WTC11 (cell line): ENCODE measurements around the gene SPHK2.

Experiments
- CBFB ChIP-seq: sonication (generic); formaldehyde crosslinking; IDR thresholded peaks from 2 replicates; pipeline ENCODE4 v1.8.1; 2022; ENCODE audit warnings: mild to moderate bottlenecking, low read depth, missing genetic modification reagents
- NFYB ChIP-seq: sonication (generic); formaldehyde crosslinking; conservative IDR thresholded peaks from 2 replicates; pipeline ENCODE4 v1.8.0; 2022; ENCODE audit warnings: low read depth, missing genetic modification reagents
- NR2C2 ChIP-seq: sonication (generic); formaldehyde crosslinking; IDR thresholded peaks from 2 replicates; pipeline ENCODE4 v1.8.0; 2022; ENCODE audit warnings: mild to moderate bottlenecking, missing genetic modification reagents
- NR3C1 ChIP-seq: sonication (generic); formaldehyde crosslinking; conservative IDR thresholded peaks from 2 replicates; pipeline ENCODE4 v1.8.1; 2023; ENCODE audit warnings: low read depth, mild to moderate bottlenecking, missing genetic modification reagents
- ZNF416 ChIP-seq: fragments of 250-450 bp; sonication (Bioruptor Pico); IDR thresholded peaks from 2 replicates; pipeline ENCODE4 v1.9.0; 2021; ENCODE audit warnings: mild to moderate bottlenecking, inconsistent platforms
- TF ChIP-seq, protein P1 (sequence below): fragments of 200-600 bp; IDR thresholded peaks from 2 replicates; pipeline ENCODE4 v1.8.0; 2022; ENCODE audit warnings: antibody characterized with exemption
- TF ChIP-seq, protein P2 (sequence below): sonication (generic); formaldehyde crosslinking; IDR thresholded peaks from 2 replicates; pipeline ENCODE4 v1.8.1; 2022; ENCODE audit warnings: mild to moderate bottlenecking, moderate library complexity, missing genetic modification reagents
- TF ChIP-seq, protein P3 (sequence below): sonication (generic); formaldehyde crosslinking; IDR thresholded peaks from 2 replicates; pipeline ENCODE4 v1.8.1; 2023; ENCODE audit warnings: mild to moderate bottlenecking, missing genetic modification reagents
- TF ChIP-seq, protein P4 (sequence below): sonication (generic); formaldehyde crosslinking; IDR thresholded peaks from 2 replicates; pipeline ENCODE4 v1.8.1; 2023; ENCODE audit warnings: mild to moderate bottlenecking, missing genetic modification reagents, borderline replicate concordance
- TF ChIP-seq, protein P5 (sequence below): sonication (generic); formaldehyde crosslinking; IDR thresholded peaks from 2 replicates; pipeline ENCODE4 v1.8.1; 2023; ENCODE audit warnings: mild to moderate bottlenecking, missing genetic modification reagents, moderate library complexity
- TF ChIP-seq, protein P6 (sequence below): sonication (generic); formaldehyde crosslinking; conservative IDR thresholded peaks from 2 replicates; pipeline ENCODE4 v1.8.1; 2023; ENCODE audit warnings: mild to moderate bottlenecking, low read depth, missing genetic modification reagents, moderate library complexity
- TF ChIP-seq, protein P7 (sequence below): sonication (generic); formaldehyde crosslinking; IDR thresholded peaks from 2 replicates; pipeline ENCODE4 v1.8.0; 2023; ENCODE audit warnings: missing genetic modification reagents
- TF ChIP-seq, protein P8 (sequence below): sonication (generic); formaldehyde crosslinking; IDR thresholded peaks from 2 replicates; pipeline ENCODE4 v1.8.0; 2022; ENCODE audit warnings: mild to moderate bottlenecking, missing genetic modification reagents

DNA sequence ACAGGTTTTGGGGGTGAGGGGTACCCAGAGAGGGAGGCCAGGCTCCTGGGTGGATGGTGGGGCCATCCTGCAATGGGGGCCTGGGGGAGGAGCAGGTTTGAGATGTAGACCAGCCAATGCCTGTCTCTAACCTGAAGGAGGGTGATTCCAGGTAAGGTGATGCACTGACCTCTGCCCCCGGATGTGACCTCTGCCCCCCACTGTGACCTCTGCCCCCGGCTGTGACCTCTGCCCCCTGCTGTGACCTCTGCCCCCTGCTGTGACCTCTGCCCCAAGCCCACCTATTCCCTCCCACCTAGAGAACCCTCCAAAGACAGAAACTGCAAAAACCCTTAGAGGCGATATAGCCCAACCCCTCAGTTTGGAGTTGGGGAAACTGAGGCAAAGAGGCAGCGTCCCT is 23.1 kb upstream of the SPHK2 start:
- TF ChIP-seq, protein P1, sequence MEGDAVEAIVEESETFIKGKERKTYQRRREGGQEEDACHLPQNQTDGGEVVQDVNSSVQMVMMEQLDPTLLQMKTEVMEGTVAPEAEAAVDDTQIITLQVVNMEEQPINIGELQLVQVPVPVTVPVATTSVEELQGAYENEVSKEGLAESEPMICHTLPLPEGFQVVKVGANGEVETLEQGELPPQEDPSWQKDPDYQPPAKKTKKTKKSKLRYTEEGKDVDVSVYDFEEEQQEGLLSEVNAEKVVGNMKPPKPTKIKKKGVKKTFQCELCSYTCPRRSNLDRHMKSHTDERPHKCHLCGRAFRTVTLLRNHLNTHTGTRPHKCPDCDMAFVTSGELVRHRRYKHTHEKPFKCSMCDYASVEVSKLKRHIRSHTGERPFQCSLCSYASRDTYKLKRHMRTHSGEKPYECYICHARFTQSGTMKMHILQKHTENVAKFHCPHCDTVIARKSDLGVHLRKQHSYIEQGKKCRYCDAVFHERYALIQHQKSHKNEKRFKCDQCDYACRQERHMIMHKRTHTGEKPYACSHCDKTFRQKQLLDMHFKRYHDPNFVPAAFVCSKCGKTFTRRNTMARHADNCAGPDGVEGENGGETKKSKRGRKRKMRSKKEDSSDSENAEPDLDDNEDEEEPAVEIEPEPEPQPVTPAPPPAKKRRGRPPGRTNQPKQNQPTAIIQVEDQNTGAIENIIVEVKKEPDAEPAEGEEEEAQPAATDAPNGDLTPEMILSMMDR: no peak
- TF ChIP-seq, protein P2, sequence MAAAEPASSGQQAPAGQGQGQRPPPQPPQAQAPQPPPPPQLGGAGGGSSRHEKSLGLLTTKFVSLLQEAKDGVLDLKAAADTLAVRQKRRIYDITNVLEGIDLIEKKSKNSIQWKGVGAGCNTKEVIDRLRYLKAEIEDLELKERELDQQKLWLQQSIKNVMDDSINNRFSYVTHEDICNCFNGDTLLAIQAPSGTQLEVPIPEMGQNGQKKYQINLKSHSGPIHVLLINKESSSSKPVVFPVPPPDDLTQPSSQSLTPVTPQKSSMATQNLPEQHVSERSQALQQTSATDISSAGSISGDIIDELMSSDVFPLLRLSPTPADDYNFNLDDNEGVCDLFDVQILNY (CRISPR knock-in tag): no peak
- TF ChIP-seq, protein P3, sequence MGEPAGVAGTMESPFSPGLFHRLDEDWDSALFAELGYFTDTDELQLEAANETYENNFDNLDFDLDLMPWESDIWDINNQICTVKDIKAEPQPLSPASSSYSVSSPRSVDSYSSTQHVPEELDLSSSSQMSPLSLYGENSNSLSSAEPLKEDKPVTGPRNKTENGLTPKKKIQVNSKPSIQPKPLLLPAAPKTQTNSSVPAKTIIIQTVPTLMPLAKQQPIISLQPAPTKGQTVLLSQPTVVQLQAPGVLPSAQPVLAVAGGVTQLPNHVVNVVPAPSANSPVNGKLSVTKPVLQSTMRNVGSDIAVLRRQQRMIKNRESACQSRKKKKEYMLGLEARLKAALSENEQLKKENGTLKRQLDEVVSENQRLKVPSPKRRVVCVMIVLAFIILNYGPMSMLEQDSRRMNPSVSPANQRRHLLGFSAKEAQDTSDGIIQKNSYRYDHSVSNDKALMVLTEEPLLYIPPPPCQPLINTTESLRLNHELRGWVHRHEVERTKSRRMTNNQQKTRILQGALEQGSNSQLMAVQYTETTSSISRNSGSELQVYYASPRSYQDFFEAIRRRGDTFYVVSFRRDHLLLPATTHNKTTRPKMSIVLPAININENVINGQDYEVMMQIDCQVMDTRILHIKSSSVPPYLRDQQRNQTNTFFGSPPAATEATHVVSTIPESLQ: no peak
- TF ChIP-seq, protein P4, sequence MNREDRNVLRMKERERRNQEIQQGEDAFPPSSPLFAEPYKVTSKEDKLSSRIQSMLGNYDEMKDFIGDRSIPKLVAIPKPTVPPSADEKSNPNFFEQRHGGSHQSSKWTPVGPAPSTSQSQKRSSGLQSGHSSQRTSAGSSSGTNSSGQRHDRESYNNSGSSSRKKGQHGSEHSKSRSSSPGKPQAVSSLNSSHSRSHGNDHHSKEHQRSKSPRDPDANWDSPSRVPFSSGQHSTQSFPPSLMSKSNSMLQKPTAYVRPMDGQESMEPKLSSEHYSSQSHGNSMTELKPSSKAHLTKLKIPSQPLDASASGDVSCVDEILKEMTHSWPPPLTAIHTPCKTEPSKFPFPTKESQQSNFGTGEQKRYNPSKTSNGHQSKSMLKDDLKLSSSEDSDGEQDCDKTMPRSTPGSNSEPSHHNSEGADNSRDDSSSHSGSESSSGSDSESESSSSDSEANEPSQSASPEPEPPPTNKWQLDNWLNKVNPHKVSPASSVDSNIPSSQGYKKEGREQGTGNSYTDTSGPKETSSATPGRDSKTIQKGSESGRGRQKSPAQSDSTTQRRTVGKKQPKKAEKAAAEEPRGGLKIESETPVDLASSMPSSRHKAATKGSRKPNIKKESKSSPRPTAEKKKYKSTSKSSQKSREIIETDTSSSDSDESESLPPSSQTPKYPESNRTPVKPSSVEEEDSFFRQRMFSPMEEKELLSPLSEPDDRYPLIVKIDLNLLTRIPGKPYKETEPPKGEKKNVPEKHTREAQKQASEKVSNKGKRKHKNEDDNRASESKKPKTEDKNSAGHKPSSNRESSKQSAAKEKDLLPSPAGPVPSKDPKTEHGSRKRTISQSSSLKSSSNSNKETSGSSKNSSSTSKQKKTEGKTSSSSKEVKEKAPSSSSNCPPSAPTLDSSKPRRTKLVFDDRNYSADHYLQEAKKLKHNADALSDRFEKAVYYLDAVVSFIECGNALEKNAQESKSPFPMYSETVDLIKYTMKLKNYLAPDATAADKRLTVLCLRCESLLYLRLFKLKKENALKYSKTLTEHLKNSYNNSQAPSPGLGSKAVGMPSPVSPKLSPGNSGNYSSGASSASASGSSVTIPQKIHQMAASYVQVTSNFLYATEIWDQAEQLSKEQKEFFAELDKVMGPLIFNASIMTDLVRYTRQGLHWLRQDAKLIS (CRISPR knock-in tag): no peak
- TF ChIP-seq ZNF416 (CRISPR knock-in tag) (no peak), NR2C2 (CRISPR knock-in tag) (no peak), NFYB (CRISPR knock-in tag) (no peak), NR3C1 (CRISPR knock-in tag) (no peak), CBFB (no peak)
- TF ChIP-seq, protein P5, sequence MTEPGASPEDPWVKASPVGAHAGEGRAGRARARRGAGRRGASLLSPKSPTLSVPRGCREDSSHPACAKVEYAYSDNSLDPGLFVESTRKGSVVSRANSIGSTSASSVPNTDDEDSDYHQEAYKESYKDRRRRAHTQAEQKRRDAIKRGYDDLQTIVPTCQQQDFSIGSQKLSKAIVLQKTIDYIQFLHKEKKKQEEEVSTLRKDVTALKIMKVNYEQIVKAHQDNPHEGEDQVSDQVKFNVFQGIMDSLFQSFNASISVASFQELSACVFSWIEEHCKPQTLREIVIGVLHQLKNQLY (CRISPR knock-in tag): no peak
- TF ChIP-seq, protein P6, sequence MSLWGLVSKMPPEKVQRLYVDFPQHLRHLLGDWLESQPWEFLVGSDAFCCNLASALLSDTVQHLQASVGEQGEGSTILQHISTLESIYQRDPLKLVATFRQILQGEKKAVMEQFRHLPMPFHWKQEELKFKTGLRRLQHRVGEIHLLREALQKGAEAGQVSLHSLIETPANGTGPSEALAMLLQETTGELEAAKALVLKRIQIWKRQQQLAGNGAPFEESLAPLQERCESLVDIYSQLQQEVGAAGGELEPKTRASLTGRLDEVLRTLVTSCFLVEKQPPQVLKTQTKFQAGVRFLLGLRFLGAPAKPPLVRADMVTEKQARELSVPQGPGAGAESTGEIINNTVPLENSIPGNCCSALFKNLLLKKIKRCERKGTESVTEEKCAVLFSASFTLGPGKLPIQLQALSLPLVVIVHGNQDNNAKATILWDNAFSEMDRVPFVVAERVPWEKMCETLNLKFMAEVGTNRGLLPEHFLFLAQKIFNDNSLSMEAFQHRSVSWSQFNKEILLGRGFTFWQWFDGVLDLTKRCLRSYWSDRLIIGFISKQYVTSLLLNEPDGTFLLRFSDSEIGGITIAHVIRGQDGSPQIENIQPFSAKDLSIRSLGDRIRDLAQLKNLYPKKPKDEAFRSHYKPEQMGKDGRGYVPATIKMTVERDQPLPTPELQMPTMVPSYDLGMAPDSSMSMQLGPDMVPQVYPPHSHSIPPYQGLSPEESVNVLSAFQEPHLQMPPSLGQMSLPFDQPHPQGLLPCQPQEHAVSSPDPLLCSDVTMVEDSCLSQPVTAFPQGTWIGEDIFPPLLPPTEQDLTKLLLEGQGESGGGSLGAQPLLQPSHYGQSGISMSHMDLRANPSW: no peak
- TF ChIP-seq, protein P7, sequence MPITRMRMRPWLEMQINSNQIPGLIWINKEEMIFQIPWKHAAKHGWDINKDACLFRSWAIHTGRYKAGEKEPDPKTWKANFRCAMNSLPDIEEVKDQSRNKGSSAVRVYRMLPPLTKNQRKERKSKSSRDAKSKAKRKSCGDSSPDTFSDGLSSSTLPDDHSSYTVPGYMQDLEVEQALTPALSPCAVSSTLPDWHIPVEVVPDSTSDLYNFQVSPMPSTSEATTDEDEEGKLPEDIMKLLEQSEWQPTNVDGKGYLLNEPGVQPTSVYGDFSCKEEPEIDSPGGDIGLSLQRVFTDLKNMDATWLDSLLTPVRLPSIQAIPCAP (CRISPR knock-in tag): no peak
- TF ChIP-seq, protein P8, sequence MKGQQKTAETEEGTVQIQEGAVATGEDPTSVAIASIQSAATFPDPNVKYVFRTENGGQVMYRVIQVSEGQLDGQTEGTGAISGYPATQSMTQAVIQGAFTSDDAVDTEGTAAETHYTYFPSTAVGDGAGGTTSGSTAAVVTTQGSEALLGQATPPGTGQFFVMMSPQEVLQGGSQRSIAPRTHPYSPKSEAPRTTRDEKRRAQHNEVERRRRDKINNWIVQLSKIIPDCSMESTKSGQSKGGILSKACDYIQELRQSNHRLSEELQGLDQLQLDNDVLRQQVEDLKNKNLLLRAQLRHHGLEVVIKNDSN (CRISPR knock-in tag): no peak
